HG03571 (cell line): Measurements from ENCODE around the gene RFC1.

Experiments used
- ATAC-seq: cut with Tn5 transposase; IDR thresholded peaks from one replicate; pipeline ENCODE4 v1.9.1; 2021; ENCODE audit not compliant: unreplicated experiment

The RFC1 gene

GRCh38 chr4:39357002-39357401 lies 9.2 kb downstream of the RFC1 start:
- no peak for ATAC-seq

- ATAC-seq: no peak
These were observed 12.0 kb downstream of the RFC1 start for GRCh38 chr4:39354254-39354552.

GRCh38 chr4:39353478-39354253 lies 12.5 kb downstream of the RFC1 start:
- peak; percentile 69 for ATAC-seq

GRCh38 chr4:39353149-39353477 lies 13.0 kb downstream of the RFC1 start:
- ATAC-seq: peak; percentile 4

GRCh38 chr4:39349326-39349725 lies 16.8 kb downstream of the RFC1 start:
- ATAC-seq: no peak

- no peak for ATAC-seq
These were observed 17.5 kb downstream of the RFC1 start for GRCh38 chr4:39348371-39349315.

- ATAC-seq: no peak
These were observed 19.2 kb downstream of the RFC1 start for GRCh38 chr4:39346856-39347519.

GRCh38 chr4:39342731-39343130 lies 23.4 kb downstream of the RFC1 start:
- ATAC-seq: no peak

GRCh38 chr4:39341075-39341725 lies 25.0 kb downstream of the RFC1 start:
- no peak for ATAC-seq

GRCh38 chr4:39339968-39340367 lies 26.2 kb downstream of the RFC1 start:
- ATAC-seq: no peak

GRCh38 chr4:39337841-39338240 lies 28.3 kb downstream of the RFC1 start:
- ATAC-seq: no peak

- ATAC-seq: no peak
These were observed 30.6 kb downstream of the RFC1 start for GRCh38 chr4:39335566-39335965.

GRCh38 chr4:39331191-39331590 lies 35.0 kb downstream of the RFC1 start:
- ATAC-seq: no peak

GRCh38 chr4:39330353-39330752 lies 35.8 kb downstream of the RFC1 start:
- ATAC-seq: no peak

GRCh38 chr4:39326468-39326977 lies 39.6 kb downstream of the RFC1 start:
- no peak for ATAC-seq

GRCh38 chr4:39324897-39325613 lies 41.1 kb downstream of the RFC1 start:
- no peak for ATAC-seq

GRCh38 chr4:39324446-39324845 lies 41.7 kb downstream of the RFC1 start:
- ATAC-seq: no peak

GRCh38 chr4:39323821-39324220 lies 42.3 kb downstream of the RFC1 start:
- ATAC-seq: no peak

GRCh38 chr4:39320381-39321115 lies 45.6 kb downstream of the RFC1 start:
- no peak for ATAC-seq

GRCh38 chr4:39319676-39320075 lies 46.5 kb downstream of the RFC1 start:
- ATAC-seq: no peak
